Liver (tissue), 9 donors: Measurements from ENCODE around the gene ZFP92. TPM values are rescaled to one million over a fixed set of nuclear protein-coding genes. Genes with fewer than 3 reads are reported as not detected.
"Not testable (repeated sequence)": the region's sequence is repeated elsewhere in the genome, so short reads cannot be mapped to it uniquely, and the experiment has no call there.

Experiments
- DNase-seq: peaks from one replicate; pipeline ENCODE4 v3.0.0-alpha.2; 2017; ENCODE audit warnings: low spot score
- H3K27ac ChIP-seq, 2 donors: one replicate each; pipeline ENCODE4 v1.7.0; 2013; ENCODE audit warnings: inconsistent platforms in 2 of 2, low read length in 2 of 2, control low read depth in 1 of 2, low read depth in 1 of 2, mild to moderate bottlenecking in 1 of 2
- H3K27me3 ChIP-seq, 4 donors: one replicate each; pipeline versions ENCODE4 v1.6.1 to v1.7.0; 2013; ENCODE audit warnings: low read length in 3 of 4, inconsistent platforms in 1 of 4, mild to moderate bottlenecking in 1 of 4, moderate library complexity in 1 of 4; ENCODE audit not compliant: control insufficient read depth in 4 of 4, insufficient read depth in 4 of 4
- H3K36me3 ChIP-seq, 4 donors: one replicate each; pipeline versions ENCODE4 v1.6.1 to v1.7.0; 2013; ENCODE audit warnings: low read length in 3 of 4, mild to moderate bottlenecking in 3 of 4, low read depth in 1 of 4, moderate library complexity in 1 of 4; ENCODE audit not compliant: control insufficient read depth in 4 of 4, insufficient read depth in 3 of 4
- H3K4me1 ChIP-seq, 4 donors: one replicate each; pipeline versions ENCODE4 v1.6.1 to v1.7.0; 2013; ENCODE audit warnings: low read length in 3 of 4, mild to moderate bottlenecking in 3 of 4, moderate library complexity in 1 of 4; ENCODE audit not compliant: control insufficient read depth in 4 of 4, insufficient read depth in 4 of 4
- H3K4me3 ChIP-seq, 3 donors: one replicate each; pipeline versions ENCODE4 v1.6.1 to v1.7.0; 2013; ENCODE audit warnings: low read length in 3 of 3, control low read depth in 1 of 3, low read depth in 1 of 3, mild to moderate bottlenecking in 1 of 3
- H3K9ac ChIP-seq, 2 donors: one replicate each; pipeline ENCODE4 v1.7.0; 2013; ENCODE audit warnings: low read length in 2 of 2, mild to moderate bottlenecking in 2 of 2, moderate library complexity in 2 of 2, control low read depth in 1 of 2, low read depth in 1 of 2
- H3K9me3 ChIP-seq, 4 donors: one replicate each; pipeline versions ENCODE4 v1.6.1 to v1.7.0; 2013; ENCODE audit warnings: low read length in 3 of 4; ENCODE audit not compliant: control insufficient read depth in 4 of 4
- EGR1 ChIP-seq, 2 donors: IDR thresholded peaks; 2 replicates each; pipeline ENCODE4 v1.6.1; 2016 to 2018; ENCODE audit warnings: antibody characterized with exemption in 2 of 2, low read depth in 2 of 2
- FOXA1 ChIP-seq: IDR thresholded peaks from 2 replicates; pipeline ENCODE4 v1.6.1; 2016; ENCODE audit warnings: antibody characterized with exemption
- FOXA2 ChIP-seq: IDR thresholded peaks from 2 replicates; pipeline ENCODE4 v1.6.1; 2016; ENCODE audit warnings: antibody characterized with exemption
- HNF4A ChIP-seq, 2 donors: conservative IDR thresholded peaks; 2 replicates each; pipeline ENCODE4 v1.6.1; 2016; ENCODE audit warnings: antibody characterized with exemption in 2 of 2, mild to moderate bottlenecking in 2 of 2
- HNF4G ChIP-seq: IDR thresholded peaks from 2 replicates; pipeline ENCODE4 v1.6.1; 2016; ENCODE audit warnings: antibody characterized with exemption
- JUND ChIP-seq, 2 donors: IDR thresholded peaks; 2 replicates each; pipeline ENCODE4 v1.6.1; 2016; ENCODE audit warnings: antibody characterized with exemption in 2 of 2
- NR2F2 ChIP-seq: IDR thresholded peaks from 2 replicates; pipeline ENCODE4 v1.6.1; 2016; ENCODE audit warnings: antibody characterized with exemption
- RAD21 ChIP-seq, 2 donors: IDR thresholded peaks; 2 replicates each; pipeline ENCODE4 v1.6.1; 2016; ENCODE audit warnings: antibody characterized with exemption in 2 of 2, mild to moderate bottlenecking in 2 of 2
- REST ChIP-seq: IDR thresholded peaks from 2 replicates; pipeline ENCODE4 v1.6.1; 2016; ENCODE audit warnings: antibody characterized with exemption, mild to moderate bottlenecking
- RXRA ChIP-seq, 2 donors: IDR thresholded peaks; 2 replicates each; pipeline ENCODE4 v1.6.1; 2017 to 2018; ENCODE audit warnings: antibody characterized with exemption in 2 of 2, mild to moderate bottlenecking in 1 of 2
- TAF1 ChIP-seq: conservative IDR thresholded peaks from 2 replicates; pipeline ENCODE4 v1.6.1; 2016; ENCODE audit warnings: antibody characterized with exemption, mild to moderate bottlenecking
- ZBTB33 ChIP-seq: IDR thresholded peaks from 2 replicates; pipeline ENCODE4 v1.6.1; 2016; ENCODE audit warnings: antibody characterized with exemption
- WGBS: extraction: QIAGEN DNeasy Blood & Tissue Kit; methylation state at CpG from one replicate; pipeline ENCODE4 v1.1.7; 2013; 5-methylcytosine and 5-hydroxymethylcytosine counted together
- polyA plus RNA-seq, 2 donors: library from polyadenylated mRNA; stranded (reverse) in 1 of 2; unstranded in 1 of 2; fragments of 200-250 nt in 1 of 2; fragments of >200 nt in 1 of 2; fragmentation: Nextera tagmentation in 1 of 2; extraction: Ambion mirVana in 1 of 2; gene quantifications; one replicate each; pipeline versions ENCODE4 v1.2.1 to v1.2.3, GENCODE V29; 2013 to 2015
- total RNA-seq, 2 donors: library from RNA; depleted of rRNA; stranded (reverse); fragments of >200 nt; gene quantifications; one replicate each; pipeline ENCODE4 v1.2.3, GENCODE V29; 2014
- TF ChIP-seq, protein P1 (sequence below): fragments of 150-350 bp; IDR thresholded peaks from 2 replicates; pipeline ENCODE4 v1.5.1; 2017; ENCODE audit warnings: improper control_type of control experiment, low read depth, low read length; ENCODE audit not compliant: missing input control
- TF ChIP-seq, protein P2 (sequence below): IDR thresholded peaks from 2 replicates; pipeline ENCODE4 v1.6.1; 2016; ENCODE audit warnings: antibody characterized with exemption
- TF ChIP-seq, protein P3 (sequence below): IDR thresholded peaks from 2 replicates; pipeline ENCODE4 v1.6.1; 2016; ENCODE audit warnings: antibody characterized with exemption
- donor health status: healthy.
- donor health status: healthy.
- donor health status: healthy.
- donor health status: healthy.
- donor health status: healthy.

The ZFP92 gene
- total and polyA plus RNA-seq, 4 donors, result 0.24 to 1.3 (median 0.44) TPM

DNA sequence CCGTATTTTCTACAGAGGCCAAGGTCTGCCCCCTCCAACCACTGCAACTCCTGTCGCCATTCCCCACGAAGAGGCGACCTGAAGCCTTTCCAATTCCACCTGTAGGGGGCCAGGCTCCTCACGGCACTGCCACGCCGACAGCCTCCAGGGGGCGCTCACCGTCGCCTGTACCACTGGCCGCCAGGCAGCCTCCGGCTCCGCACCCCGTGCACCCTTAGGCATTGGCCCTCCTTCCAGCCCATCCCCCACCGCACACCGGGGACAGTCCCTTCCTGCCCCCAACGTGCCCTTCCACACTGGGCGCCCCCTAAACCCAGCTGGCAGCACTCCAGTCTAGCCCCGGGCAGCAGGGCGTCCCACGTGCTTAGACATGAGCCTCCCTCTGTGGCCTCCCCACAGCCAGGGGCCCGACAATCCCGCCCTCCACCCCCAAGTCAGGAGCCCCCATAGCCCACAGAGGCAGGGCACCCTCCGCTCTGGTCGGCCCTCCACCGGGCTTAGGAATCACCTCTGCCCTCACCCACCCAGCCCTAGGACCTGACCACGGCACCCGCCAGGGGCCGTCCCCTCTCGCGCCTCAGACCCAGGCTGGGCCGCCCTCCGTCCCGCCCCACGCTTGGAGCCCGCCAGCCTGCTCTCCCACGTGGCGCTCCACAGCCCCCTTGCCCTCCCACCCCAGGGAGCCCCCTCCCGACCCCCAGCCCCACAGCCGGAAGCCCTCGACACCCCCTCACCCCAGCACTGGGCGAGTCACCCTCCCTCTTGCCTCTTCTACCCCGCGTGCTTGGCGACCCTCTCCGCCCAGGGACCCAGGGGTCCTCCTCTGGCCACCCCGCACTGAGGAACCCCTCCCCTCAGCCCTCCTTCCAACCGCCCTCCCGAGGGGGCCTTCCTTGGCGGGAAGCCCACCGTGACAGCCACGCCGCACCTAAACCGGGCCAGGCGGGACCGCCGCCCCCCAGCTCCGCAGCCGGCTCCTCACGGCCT lies 10.8 kb upstream of the ZFP92 start:
- WGBS, result 82% methylated on average over 60 of the region's 60 CpGs
- H3K36me3 ChIP-seq, result no peaks in the 10 kb centered on the region
- TF ChIP-seq, protein P1, sequence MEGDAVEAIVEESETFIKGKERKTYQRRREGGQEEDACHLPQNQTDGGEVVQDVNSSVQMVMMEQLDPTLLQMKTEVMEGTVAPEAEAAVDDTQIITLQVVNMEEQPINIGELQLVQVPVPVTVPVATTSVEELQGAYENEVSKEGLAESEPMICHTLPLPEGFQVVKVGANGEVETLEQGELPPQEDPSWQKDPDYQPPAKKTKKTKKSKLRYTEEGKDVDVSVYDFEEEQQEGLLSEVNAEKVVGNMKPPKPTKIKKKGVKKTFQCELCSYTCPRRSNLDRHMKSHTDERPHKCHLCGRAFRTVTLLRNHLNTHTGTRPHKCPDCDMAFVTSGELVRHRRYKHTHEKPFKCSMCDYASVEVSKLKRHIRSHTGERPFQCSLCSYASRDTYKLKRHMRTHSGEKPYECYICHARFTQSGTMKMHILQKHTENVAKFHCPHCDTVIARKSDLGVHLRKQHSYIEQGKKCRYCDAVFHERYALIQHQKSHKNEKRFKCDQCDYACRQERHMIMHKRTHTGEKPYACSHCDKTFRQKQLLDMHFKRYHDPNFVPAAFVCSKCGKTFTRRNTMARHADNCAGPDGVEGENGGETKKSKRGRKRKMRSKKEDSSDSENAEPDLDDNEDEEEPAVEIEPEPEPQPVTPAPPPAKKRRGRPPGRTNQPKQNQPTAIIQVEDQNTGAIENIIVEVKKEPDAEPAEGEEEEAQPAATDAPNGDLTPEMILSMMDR, result peak; percentile 47
- TF ChIP-seq HNF4A (conservative IDR thresholded peaks at IDR 0.05), result no peak
- no peaks in the 10 kb centered on the region for H3K4me1 ChIP-seq
- no peak overlapping the region for H3K27ac ChIP-seq
- no peaks in the 10 kb centered on the region for H3K27me3 ChIP-seq
- DNase-seq, result peak; percentile 41
- no peak overlapping the region for H3K4me3 ChIP-seq
- H3K9ac ChIP-seq, result no peak overlapping the region
- peaks cover 0 to 2% (median 0%) of the 10 kb centered on the region in 4 donors for H3K9me3 ChIP-seq

- Histone ChIP-seq H3K36me3 (no peaks in the 10 kb centered on the region), H3K27ac (no peak within 1 kb of the TSS), H3K9ac (no peak within 1 kb of the TSS), H3K4me3 (no peak within 1 kb of the TSS), H3K27me3 (no peaks in the 10 kb centered on the region), H3K9me3 (peaks cover 0 to 2% (median 0%) of the 10 kb centered on the region in 4 donors), H3K4me1 (no peaks in the 10 kb centered on the region)
- WGBS, result 95% methylated on average over 29 of the region's 29 CpGs
- no peak for DNase-seq
- TF ChIP-seq HNF4G (no peak), RAD21 (IDR thresholded peaks at IDR 0.05) (no peak), FOXA1 (no peak), REST (no peak), RXRA (IDR thresholded peaks at IDR 0.05) (no peak), FOXA2 (no peak), EGR1 (IDR thresholded peaks at IDR 0.05; ENCODE audit: low read depth in 2 of 2) (no peak), TAF1 (no peak), NR2F2 (no peak), JUND (IDR thresholded peaks at IDR 0.05) (no peak), ZBTB33 (no peak)
- TF ChIP-seq, protein P1, result no peak
- TF ChIP-seq, protein P2, sequence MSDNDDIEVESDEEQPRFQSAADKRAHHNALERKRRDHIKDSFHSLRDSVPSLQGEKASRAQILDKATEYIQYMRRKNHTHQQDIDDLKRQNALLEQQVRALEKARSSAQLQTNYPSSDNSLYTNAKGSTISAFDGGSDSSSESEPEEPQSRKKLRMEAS, result no peak
- TF ChIP-seq, protein P3, sequence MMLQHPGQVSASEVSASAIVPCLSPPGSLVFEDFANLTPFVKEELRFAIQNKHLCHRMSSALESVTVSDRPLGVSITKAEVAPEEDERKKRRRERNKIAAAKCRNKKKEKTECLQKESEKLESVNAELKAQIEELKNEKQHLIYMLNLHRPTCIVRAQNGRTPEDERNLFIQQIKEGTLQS, result no peak
These were observed 10.0 kb upstream of the ZFP92 start, which contains the start of gene PNMA6E for GRCh38 chrX:153401133-153401764. TSS of gene PNMA6E (minus strand) at chrX:153401350. CDS start at chrX:153398849, 2,501 bp downstream.

- H3K27me3 ChIP-seq, H3K4me1 ChIP-seq, H3K9ac ChIP-seq, H3K9me3 ChIP-seq, H3K27ac ChIP-seq, H3K4me3 ChIP-seq, DNase-seq, H3K36me3 ChIP-seq: not testable (repeated sequence)
- 87% methylated on average over 5 of the region's 5 CpGs for WGBS
These were observed 6.9 kb upstream of the ZFP92 start for GRCh38 chrX:153404333-153404732.
